ENCODE data around the gene IDH3B. TPM values are rescaled to one million over a fixed set of nuclear protein-coding genes. Genes with fewer than 3 reads are reported as not detected.
A peak's percentile ranks its signal among the peaks of the same experiment; 100 is the strongest.

IDH3B gene
- total and polyA plus RNA-seq, 2 of the 13 experiments (the other 11 are each of a cell fraction or from before 2014, with no cell fraction given): 215 to 254 TPM

DNA sequence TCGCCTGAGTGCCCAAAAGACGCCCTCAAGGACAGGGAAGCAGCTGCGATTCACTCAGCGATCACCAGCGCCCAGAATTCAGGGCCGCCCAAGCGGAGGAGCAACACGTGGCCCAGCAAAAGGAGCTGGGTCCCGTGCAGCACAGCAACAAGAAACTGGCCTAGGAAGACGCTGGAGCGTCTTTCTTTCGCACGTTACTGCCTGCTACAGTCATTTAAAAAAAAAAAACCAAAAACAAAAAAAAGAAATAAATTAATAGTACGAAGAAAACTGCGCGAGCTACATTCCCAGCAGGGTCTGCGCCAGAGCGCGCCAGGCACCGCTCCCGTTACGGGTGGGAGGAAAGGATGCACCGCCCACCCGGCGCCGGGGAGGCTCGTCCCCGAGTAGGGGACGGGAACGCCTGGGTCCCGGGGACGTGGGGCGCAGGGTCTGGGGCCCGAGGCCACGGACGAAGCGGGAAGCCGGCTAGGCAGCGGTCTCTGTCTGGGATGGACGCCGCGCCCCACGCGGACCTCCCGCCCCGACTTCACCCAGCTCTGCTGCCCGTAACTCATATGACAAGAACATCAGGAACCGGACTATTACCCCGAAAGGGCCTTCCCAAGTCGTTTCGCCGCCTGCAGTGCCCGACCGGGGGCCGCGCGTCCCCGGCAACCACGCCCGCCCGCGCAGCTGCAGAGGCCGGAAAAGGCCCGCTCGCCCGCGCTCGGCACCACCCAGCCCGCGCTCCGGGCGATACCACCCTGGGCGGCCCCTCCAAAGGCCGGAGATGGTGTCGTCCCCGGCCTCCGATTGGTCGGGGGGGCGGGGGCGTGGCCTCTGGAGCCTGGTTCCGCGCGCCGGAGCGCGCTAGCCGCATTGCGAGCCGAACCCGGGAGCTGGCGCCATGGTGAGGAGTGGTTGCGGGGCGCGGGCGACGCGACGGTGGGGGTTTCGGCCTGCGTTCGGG is 12.0 kb downstream of the IDH3B start, which contains the start of gene NOP56 (continued):
- TF ChIP-seq, protein P1, sequence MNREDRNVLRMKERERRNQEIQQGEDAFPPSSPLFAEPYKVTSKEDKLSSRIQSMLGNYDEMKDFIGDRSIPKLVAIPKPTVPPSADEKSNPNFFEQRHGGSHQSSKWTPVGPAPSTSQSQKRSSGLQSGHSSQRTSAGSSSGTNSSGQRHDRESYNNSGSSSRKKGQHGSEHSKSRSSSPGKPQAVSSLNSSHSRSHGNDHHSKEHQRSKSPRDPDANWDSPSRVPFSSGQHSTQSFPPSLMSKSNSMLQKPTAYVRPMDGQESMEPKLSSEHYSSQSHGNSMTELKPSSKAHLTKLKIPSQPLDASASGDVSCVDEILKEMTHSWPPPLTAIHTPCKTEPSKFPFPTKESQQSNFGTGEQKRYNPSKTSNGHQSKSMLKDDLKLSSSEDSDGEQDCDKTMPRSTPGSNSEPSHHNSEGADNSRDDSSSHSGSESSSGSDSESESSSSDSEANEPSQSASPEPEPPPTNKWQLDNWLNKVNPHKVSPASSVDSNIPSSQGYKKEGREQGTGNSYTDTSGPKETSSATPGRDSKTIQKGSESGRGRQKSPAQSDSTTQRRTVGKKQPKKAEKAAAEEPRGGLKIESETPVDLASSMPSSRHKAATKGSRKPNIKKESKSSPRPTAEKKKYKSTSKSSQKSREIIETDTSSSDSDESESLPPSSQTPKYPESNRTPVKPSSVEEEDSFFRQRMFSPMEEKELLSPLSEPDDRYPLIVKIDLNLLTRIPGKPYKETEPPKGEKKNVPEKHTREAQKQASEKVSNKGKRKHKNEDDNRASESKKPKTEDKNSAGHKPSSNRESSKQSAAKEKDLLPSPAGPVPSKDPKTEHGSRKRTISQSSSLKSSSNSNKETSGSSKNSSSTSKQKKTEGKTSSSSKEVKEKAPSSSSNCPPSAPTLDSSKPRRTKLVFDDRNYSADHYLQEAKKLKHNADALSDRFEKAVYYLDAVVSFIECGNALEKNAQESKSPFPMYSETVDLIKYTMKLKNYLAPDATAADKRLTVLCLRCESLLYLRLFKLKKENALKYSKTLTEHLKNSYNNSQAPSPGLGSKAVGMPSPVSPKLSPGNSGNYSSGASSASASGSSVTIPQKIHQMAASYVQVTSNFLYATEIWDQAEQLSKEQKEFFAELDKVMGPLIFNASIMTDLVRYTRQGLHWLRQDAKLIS (CRISPR knock-in tag; IDR thresholded peaks at IDR 0.05): peak; percentile 68; the same call in 1 of the 2 replicates
- TF ChIP-seq GPBP1L1 (CRISPR knock-in tag; IDR thresholded peaks at IDR 0.05): no peak
- peak; percentile 33 for TF ChIP-seq SP5 (CRISPR knock-in tag; IDR thresholded peaks at IDR 0.05; ENCODE audit: borderline replicate concordance, low read depth)
- peak; percentile 97; the same call in 1 of the 2 replicates for TF ChIP-seq ZNF567 (CRISPR knock-in tag; IDR thresholded peaks at IDR 0.05; ENCODE audit: borderline replicate concordance)
- peak; percentile 89; the same call in 1 of the 2 replicates for TF ChIP-seq ZNF431 (CRISPR knock-in tag; IDR thresholded peaks at IDR 0.05; ENCODE audit: borderline replicate concordance, low read depth)
- peak; percentile 87 for TF ChIP-seq ZNF607 (CRISPR knock-in tag; IDR thresholded peaks at IDR 0.05; ENCODE audit: borderline replicate concordance)
- TF ChIP-seq ATF5 (CRISPR knock-in tag; IDR thresholded peaks at IDR 0.05; ENCODE audit: low read depth): peak; percentile 85
- no peak; the same call in 1 of the 2 replicates for TF ChIP-seq CHD2 (IDR thresholded peaks at IDR 0.05; ENCODE audit: low read depth, low read length)
- TF ChIP-seq ZKSCAN1 (IDR thresholded peaks at IDR 0.05; ENCODE audit: low read length): peak; percentile 27; the same call in 1 of the 2 replicates
- TF ChIP-seq MTA3 (CRISPR knock-in tag; IDR thresholded peaks at IDR 0.05): peak; percentile 55; the same call in 1 of the 2 replicates
- TF ChIP-seq ZC3H13 (CRISPR knock-in tag; IDR thresholded peaks at IDR 0.05): peak; percentile 98
- TF ChIP-seq PCBP2 (optimal IDR thresholded peaks at IDR 0.05; ENCODE audit: low read depth, low read length, poor library complexity, severe bottlenecking): no peak
- TF ChIP-seq, protein P2, sequence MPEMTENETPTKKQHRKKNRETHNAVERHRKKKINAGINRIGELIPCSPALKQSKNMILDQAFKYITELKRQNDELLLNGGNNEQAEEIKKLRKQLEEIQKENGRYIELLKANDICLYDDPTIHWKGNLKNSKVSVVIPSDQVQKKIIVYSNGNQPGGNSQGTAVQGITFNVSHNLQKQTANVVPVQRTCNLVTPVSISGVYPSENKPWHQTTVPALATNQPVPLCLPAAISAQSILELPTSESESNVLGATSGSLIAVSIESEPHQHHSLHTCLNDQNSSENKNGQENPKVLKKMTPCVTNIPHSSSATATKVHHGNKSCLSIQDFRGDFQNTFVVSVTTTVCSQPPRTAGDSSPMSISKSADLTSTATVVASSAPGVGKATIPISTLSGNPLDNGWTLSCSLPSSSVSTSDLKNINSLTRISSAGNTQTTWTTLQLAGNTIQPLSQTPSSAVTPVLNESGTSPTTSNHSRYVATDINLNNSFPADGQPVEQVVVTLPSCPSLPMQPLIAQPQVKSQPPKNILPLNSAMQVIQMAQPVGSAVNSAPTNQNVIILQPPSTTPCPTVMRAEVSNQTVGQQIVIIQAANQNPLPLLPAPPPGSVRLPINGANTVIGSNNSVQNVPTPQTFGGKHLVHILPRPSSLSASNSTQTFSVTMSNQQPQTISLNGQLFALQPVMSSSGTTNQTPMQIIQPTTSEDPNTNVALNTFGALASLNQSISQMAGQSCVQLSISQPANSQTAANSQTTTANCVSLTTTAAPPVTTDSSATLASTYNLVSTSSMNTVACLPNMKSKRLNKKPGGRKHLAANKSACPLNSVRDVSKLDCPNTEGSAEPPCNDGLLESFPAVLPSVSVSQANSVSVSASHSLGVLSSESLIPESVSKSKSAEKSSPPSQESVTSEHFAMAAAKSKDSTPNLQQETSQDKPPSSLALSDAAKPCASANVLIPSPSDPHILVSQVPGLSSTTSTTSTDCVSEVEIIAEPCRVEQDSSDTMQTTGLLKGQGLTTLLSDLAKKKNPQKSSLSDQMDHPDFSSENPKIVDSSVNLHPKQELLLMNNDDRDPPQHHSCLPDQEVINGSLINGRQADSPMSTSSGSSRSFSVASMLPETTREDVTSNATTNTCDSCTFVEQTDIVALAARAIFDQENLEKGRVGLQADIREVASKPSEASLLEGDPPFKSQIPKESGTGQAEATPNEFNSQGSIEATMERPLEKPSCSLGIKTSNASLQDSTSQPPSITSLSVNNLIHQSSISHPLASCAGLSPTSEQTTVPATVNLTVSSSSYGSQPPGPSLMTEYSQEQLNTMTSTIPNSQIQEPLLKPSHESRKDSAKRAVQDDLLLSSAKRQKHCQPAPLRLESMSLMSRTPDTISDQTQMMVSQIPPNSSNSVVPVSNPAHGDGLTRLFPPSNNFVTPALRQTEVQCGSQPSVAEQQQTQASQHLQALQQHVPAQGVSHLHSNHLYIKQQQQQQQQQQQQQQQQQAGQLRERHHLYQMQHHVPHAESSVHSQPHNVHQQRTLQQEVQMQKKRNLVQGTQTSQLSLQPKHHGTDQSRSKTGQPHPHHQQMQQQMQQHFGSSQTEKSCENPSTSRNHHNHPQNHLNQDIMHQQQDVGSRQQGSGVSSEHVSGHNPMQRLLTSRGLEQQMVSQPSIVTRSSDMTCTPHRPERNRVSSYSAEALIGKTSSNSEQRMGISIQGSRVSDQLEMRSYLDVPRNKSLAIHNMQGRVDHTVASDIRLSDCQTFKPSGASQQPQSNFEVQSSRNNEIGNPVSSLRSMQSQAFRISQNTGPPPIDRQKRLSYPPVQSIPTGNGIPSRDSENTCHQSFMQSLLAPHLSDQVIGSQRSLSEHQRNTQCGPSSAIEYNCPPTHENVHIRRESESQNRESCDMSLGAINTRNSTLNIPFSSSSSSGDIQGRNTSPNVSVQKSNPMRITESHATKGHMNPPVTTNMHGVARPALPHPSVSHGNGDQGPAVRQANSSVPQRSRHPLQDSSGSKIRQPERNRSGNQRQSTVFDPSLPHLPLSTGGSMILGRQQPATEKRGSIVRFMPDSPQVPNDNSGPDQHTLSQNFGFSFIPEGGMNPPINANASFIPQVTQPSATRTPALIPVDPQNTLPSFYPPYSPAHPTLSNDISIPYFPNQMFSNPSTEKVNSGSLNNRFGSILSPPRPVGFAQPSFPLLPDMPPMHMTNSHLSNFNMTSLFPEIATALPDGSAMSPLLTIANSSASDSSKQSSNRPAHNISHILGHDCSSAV (CRISPR knock-in tag; IDR thresholded peaks at IDR 0.05; ENCODE audit: borderline replicate concordance): 0 out of 2 replicates have a peak, but pooled peaks have one; percentile 72

All from HepG2 (cell line).